ENCODE results near the gene TASP1.

Gene TASP1

DNA sequence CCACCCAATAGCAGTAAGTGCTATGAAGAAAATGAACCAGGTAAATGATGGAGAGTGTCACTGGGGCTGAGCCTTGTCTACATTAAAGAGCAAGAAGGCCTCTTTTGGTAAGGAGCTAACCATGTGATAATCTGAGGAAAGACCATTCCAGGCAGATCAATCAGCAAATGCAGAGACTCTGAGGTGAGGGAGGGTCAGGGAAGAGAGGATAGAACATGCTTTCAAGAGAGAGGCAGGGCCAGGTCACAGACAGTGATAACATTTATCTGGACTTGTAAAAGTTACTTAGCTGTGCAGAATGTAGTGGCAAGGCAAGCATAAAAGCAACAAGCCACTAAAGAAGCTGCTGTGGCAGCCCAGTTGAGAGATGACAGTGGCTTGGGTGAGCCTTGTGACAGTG lies 197.3 kb downstream of the TASP1 start:
- DNase-seq (ENCODE audit: low read depth) = no peak

DNA sequence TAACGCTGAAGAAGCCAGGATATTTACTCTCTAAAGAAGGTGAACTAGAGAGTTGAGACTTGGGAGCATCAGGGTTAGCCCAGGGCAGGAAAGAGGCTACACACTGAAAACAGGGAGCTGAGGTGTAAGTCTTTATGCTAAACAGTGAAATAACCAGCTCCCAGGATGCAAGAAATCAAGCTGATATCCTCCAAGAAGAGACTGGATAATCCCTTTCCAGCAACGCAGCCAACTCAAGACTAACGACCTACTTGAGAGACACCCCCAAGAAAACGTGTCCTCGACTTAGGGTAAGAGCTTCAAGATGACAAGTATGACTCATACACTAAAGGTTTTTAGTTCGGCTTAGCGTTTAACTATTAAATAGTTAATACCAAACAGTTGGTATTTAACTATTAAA lies 202.2 kb downstream of the TASP1 start:
- no peak for DNase-seq (ENCODE audit: low read depth)

DNA sequence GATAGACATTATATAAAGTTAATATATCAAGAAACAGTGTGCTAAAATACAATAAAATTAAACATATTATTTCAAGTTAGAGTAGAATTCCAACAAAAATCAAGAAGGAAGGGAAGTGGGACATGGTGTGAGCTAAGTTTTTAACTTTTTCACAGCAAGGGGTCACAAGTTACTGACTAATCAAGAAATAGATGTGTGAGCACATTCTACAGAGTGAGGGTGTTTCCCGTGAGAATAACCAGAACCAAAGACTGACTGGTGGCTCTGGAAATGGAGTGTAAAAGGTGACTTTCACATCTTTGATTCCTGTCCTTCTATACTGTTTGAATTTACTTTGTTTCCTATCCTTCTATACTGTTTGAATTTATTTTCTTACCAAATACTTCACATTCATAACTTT lies 206.6 kb downstream of the TASP1 start:
- no peak for DNase-seq (ENCODE audit: low read depth)

DNA sequence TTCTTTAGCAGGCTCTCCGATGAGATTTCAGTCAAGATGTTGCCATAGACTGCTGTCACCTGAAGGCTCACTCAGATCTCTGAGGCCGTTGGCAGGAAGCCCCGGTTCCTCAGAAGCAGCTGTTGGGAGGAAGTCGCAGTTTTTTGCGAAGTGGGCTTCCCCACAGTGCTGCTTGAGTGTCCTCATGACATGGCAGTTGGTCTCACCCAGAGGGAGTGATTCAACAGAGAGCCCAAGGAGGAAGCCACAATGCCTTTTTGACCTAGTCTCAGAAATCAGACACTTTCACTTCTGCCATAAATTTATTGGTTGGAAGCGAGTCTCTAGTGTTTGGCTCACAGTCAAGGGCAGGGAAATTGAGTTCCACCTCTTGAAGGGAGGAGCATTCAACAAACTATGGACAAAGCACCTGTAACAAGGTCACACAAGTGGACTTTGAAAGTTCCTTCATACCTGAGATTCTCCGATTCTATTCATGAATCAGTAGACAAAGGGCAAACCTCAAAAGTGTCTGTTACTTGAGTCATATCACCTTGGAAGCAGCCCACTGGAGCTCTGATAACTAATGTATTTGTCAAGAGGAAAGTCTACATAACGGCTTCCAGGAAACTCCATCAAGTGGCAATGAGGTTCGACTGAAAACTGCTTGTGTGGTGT lies 208.3 kb downstream of the TASP1 start:
- no peak for DNase-seq (ENCODE audit: low read depth)

DNA sequence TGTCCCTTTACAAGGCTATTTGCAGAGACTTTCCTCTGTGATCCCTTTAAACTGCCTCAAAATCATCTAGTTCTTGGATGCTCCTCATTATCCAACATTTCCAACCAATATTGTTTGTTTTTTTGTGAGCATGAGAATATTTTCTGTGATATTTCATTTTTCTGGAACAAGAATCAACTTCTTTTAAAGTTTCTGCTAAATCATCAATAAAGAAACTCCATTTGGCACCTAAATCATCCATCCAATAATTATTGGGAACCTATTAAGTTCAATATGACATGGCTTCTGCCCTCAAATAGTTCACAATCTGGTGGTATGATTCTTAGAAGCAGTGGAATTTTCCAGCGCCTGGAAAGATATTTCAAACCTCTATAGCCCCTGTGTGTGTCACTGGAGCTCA lies 210.0 kb downstream of the TASP1 start:
- no peak for DNase-seq (ENCODE audit: low read depth)

DNA sequence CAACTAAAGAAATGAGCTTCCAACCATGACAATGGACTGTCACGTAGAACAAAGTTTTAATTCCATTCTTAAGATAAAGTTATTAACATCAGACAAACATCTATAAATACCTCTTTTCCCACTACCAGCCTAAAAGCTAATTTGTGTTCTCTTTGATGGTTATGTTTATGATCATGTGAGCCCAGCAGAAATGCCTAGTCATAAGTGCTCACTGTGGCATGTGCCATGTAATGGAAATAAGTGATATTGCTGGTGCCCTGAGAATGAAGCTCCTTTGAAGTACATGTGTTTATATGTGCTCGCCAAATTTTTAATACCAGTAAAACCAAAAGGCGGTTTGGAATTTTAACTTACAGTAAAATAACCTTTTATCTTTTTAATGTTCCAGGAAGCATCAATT lies 211.9 kb downstream of the TASP1 start:
- no peak for DNase-seq (ENCODE audit: low read depth)

DNA sequence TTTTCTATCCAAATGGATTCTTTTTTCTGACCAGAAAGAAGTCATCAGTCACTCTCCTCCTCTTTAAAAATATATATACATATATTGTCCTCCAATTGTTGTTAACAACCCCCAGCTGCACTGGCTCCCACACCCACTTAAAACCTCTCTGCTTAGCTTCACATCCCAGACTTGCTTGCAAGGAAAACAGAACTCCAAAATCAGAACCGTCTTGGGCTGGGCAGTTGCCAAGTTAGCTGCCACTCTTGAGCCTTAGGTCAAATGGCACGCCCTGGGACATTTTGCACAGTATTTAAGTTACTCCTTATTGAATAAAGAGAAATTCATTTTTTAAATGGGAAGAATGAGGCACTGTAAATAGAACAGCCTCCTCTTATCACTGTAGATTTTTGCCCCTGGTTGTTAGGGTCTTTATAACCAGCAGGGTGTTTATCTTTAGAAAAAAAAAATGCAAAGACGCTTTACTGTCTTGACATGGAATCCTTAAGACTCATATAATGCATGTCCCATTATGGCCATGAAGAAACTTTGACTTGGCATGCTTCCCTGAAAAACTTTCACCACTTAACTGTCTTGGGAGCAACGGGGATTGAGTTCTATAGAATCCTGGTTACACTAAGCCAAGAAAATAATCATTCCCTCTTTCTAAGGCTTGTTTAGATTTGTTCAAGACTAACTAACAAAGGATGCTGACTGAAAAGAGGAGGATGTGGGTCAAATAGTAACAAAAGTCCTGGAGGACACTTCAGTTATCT lies 213.2 kb downstream of the TASP1 start:
- no peak for DNase-seq (ENCODE audit: low read depth)

DNA sequence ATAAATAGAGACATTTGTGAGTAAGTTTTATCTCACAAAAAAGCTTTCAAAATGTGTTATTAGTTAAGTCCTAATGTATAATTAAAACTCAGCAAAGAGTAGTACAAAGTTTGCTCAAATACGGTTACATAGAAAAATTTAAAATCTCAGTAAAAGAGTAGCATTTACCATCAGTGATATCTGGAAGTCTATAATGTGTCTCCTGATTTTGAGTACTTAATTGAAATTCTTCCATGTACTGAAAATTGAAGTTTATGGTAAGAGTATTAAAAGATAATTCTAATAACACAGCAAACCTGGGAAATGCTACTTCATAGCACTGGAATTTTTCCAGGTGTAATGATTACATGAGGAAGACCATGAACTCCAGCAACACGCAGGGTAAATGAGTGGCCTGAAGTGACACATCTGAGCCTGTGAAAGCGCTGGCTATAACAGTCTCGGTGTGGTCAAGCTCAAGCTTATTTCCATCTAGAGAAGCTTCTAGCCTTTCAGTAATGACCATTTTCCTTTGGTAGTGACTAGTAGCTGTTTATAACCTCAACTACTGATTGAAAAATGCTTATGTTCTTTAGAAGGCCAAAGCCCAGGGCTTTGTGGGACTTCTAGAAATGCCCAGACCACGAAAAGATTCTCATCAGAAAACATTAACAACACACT lies 214.4 kb downstream of the TASP1 start:
- no peak for DNase-seq (ENCODE audit: low read depth)

DNA sequence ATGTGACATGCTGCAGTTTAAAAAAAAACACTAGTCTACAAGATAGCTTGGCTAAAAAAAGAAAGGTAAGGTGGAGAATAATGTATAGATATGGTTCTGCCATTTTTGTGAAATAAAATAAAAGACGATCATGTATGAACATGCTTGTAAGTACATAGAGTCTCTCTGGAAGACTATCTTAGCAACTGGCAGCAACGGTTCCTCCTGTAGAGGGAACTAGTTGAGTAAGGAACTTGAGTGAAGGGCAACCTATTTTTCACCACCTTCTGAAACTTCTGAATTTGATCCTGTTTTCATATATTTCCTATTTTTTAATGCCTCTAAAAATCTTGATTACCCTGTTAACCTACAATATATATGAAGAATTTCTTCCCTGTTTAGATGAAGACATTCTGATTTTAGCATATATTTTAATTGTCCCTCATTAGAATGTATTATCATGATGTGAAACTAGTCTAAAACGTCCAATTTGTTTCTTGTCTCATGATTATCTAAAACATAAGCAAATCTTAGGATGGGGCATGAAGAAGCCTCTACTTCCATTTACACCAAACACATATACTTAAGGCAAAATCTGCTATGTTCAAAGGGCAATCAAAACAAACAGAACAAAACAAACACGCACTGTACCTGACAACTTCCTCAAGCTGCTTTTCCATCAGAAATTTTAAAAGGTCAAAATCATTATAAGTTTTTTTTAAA lies 215.1 kb downstream of the TASP1 start:
- DNase-seq (ENCODE audit: low read depth) = no peak

DNA sequence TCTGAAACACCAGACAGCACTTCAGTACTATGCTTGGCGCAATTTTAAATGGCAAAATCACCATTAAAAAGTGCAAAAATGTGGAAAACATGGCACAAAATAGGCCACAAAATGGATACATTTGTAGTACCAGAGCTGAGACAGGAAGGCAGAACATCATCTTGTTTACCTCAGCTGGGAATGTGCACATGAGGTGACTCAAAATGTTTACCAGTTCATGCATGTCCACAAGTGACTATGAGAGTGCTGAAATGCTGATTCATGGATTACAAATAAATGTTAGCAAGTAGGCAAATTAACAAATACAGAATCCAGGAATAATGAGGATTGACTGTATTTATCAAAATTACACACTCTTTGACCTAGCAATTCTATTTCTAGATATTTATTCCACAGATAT lies 216.1 kb downstream of the TASP1 start:
- no peak for DNase-seq (ENCODE audit: low read depth)

DNA sequence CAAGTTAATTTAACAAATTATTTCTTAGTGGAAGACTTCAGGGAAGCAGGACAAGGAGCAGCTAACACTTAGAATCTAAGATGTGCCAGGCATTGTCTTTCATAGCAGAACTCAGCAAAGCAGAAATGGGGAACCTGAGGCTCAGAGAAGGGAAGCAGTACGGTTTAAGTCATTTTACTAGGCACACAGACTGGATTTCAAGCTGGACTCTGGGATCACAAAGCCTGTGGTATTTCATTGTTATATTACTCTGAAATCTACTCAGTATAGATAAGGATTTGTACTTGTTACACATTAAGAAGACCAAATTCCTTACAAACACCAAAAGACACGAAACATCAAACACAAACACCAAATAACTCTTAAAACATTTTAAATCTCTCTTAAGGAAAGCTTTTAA lies 218.1 kb downstream of the TASP1 start:
- no peak for DNase-seq (ENCODE audit: low read depth)

DNA sequence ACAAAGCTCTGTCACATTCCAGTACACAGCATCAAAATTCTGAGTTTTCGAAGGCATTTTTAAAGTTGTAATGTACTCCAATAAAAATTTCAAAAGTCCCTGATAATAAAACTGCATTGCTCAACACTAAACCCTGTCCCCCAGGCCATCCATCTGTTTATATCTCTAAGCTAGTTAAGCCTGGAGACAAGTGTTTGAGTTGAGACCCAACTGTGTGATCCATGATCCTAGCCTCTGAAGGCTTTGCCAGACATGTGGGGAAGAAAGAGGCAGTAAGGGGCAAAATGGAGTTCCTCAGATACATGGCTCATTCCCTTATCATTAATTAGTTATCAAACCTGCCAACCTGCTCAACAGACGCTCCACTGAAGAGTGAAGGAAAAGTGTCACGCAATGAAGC lies 219.3 kb downstream of the TASP1 start:
- no peak for DNase-seq (ENCODE audit: low read depth)

DNA sequence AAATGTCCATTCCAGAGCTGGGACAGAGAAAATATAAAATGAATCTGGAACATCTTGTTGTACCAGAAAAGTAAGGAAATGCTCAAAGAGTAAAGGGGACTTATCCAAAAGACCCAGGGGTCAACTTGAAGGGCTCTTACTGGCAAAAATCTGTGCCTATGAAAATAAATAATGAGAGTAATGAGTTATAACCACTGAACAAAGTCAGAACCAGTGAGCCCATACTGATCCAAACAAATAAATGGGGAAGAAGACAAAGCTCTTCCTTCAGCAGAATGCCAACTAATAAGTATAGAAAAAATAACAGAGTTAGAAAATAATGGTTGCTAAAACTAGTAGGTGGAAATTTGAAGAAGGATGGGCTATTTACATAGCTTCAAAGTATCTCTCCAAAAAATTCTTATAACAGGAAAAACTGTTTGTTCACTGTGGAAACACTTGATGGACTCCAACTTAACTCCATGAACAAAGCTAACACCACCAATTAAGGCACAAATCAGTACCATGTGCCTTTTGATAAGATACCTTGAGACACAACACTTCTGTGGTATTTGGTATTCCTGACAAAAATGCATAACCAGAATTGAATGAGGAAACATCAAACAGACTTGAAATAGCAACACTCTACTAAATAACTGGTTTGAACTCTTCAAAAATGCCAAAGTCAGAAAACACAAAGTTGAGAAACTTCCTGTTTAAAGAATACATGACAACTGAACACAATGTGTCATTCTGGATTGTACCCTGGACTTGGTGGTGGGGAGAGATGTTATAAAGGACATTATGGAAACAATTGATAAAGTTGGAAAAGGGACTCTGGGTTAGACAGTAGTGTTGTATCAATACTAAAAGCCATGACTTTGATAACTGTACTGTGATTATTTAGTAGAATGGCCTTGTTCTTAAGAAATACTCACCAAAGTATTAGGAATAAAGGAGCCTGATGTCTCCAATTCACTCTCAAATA lies 220.2 kb downstream of the TASP1 start:
- no peak for DNase-seq (ENCODE audit: low read depth)

DNA sequence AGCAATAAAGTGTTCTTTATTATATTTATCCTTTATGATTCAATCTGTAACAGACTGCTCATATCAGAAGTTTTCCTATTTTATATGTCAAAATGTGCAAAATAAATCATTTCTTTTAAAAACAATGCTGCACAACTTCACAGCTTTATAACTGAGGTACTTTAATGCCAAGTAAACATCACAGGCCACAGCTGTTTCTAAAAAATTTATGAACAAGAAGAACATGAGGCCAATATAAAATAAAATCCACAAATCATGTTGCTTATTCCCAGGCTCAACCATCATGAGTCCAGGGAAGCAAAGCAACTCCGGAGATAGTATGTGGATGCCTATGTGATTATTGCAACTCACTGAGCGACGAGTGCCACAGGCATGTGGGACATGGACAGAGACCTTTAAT lies 222.2 kb downstream of the TASP1 start:
- no peak for DNase-seq (ENCODE audit: low read depth)

DNA sequence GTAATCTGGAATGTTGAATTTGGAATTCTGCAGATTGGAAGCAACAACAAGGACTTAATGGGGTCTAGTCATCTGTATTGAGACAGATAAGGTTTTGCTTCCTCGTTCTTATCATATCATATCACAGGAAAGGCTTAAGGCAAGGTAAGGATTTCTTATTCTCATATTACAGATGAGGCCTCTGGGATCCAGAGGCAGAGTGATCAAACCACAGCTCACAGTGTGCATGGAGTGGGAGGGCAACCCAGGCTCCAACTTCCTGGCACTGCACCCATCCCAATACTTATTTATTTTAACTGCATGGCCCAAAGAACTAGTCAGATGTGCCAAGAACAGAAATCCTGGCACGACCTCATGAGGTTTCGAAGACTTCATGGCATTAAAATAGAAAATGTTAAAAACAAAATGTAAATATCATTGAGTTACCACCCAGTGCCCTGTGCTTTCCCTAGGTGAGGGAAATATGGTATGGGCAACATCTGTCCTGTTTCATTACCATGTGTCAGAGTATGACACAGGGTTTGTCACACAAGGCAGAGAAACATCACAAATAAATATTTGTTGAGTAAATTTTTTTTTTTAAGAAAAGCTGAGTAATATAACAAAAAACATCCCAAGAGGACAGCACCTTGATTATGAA lies 225.8 kb downstream of the TASP1 start:
- no peak for DNase-seq (ENCODE audit: low read depth)

DNA sequence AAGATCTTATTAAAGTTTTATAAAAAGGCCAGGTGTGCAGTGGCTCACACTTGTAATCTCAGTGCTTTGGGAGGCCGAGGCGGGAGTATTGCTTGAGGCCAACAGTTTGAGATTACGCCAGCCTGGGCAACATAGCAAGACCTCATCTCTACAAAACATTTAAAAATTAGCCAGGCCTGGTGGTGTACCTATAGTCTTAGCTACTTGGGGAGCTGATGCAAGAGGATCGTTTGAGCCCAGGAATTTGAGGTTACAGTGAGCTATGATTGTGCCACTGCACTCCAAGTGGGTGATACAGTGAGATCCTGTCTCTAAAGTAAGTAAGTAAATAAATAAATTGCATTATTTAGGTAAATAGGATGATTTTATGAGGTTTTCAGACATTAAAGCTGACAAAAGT lies 234.4 kb downstream of the TASP1 start:
- no peak for DNase-seq (ENCODE audit: low read depth)

DNA sequence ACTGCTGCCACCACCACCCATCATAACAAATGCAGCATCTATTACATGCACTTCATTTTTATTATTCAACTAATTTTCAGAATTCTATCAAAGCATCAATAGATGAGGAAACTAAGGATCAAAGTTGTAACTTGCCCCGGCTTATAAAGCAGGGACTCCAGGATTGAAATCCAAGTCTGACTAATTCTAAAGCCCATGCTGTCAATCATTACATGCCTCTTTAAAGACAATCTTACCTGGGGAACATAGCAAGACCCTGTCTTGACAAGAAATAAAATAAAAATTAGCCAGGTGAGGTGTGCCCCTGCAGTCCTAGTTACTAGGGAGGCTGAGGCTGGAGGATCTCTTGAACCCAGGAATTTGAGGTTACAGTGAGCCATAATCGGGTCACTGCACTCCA lies 235.3 kb downstream of the TASP1 start:
- DNase-seq (ENCODE audit: low read depth) = no peak

DNA sequence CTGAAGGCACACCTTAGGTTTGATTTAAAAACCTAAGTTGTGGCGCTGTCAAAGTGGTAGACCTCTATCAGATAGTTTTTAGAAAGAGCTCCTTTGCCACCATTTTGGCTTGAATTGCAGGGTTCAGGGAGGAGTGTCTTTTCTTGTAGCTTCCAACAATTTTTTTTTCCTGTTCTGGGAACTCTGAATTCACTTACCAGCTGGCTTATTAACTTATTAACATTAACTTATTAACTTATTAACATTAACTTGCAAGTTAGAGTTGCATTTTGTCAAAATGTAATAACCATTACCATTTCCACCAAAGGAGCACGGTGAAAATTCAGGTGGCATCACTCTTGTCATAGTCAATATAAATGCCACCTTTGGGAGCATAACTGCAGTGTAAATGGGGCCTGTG lies 235.7 kb downstream of the TASP1 start:
- no peak for DNase-seq (ENCODE audit: low read depth)

DNA sequence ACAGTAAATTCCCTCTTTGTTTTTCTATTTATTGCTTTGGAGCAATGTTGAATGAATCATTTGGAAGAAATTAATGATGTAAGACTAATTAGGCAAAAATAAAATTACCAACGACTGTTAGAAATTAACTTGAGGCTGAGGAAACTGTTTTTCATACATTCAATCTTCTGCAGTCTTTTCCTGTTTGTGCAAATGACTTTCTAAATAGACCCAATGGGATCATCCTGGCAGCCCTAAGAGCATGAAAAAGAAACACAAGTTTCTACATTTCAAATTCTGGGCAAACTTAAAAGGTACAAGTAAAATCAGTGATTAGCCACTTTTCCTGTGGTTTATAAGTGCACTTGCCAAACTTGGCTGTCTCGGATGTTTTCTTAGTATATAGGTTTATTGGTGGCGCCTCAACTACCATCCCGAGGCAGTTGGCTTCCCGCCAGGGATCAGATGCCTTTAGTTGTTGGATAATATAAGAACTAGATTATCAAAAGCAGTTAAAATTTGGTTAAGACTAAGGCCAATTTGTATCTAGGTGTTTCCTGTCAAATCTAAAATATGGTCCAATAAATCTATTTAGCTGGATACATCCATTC lies 236.5 kb downstream of the TASP1 start:
- DNase-seq (ENCODE audit: low read depth) = no peak

DNA sequence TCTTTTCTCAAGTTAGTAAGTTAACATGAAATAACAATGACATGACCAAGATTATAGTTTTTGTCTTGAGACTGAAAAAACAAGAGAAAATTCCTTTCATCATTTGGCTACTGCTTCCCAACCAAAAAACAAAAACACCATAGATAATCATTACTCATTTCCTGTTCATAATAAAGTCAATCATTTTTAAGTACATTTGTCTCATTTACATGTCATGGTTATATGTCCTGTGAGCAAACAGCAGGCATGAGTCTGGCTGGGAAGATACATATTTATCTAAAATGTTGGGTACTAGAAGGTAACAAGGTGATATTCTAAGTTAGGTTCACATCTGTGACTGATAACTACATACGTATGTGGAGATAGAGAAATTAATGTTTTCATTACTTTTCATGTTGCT lies 237.1 kb downstream of the TASP1 start:
- DNase-seq (ENCODE audit: low read depth) = no peak

DNA sequence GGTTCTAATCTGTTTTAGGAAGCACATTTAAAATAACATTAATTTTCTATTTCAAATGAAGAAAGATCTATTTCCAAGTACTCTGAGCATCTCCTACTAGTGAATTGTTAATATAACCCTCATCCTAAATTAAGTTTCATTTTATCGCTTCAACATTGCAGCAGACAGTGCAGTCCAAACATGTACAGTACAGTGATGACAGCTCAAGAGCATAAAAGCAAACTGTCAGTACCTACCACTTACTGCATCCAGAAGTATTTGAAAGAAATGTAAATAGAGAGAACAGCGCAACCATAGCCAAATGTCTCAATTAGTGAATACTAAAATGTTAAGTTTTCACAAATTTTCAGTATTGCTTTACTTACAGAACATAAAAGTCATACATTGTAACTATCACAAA lies 238.3 kb downstream of the TASP1 start:
- DNase-seq (ENCODE audit: low read depth) = no peak
